HCT116 (cell line): ENCODE results near the gene CKM. TPM values are rescaled to one million over a fixed set of nuclear protein-coding genes. Genes with fewer than 3 reads are reported as not detected.
"Not testable (repeated sequence)": the region's sequence is repeated elsewhere in the genome, so short reads cannot be mapped to it uniquely, and the experiment has no call there.

Source experiments
- ATAC-seq: fragments of 200-7000 bp; cut with Tn5 transposase; 2 replicates; pipeline ENCODE4 v1.9.1; 2020; ENCODE audit warnings: mild to moderate bottlenecking, moderate library complexity
- BruUV-seq: library from RNA; stranded (reverse); fragments of 400-500 nt; replicated peaks from 2 replicates; lab custom pipeline; 2021; lab: Mats Ljungman, UMichigan
- CTCF ChIA-PET: fragments of 300-600 bp; sonication (Branson Sonifier 250); formaldehyde crosslinking; loops from one replicate; lab custom pipeline; 2021; ENCODE audit warnings: antibody characterized with exemption; lab: Charles Lee
- POLR2A ChIA-PET: fragments of 300-600, 350-600 bp; sonication (Branson Sonifier 250); formaldehyde crosslinking; loops from one replicate; lab custom pipeline; 2021; ENCODE audit warnings: antibody characterized with exemption; lab: Charles Lee
- RAD21 ChIA-PET, 2 experiments: fragments of 300-600 bp; sonication (Branson Sonifier 250); formaldehyde crosslinking; loops; one replicate each; lab custom pipeline; 2023; ENCODE audit warnings: low total read pairs in 2 of 2; ENCODE audit not compliant: uncharacterized antibody in 2 of 2, unreplicated experiment in 2 of 2, low non-redundant PET in 1 of 2; lab: Charles Lee
- DNase-seq: peaks from one replicate; pipeline ENCODE4 v3.0.0-alpha.2; 2010; ENCODE audit warnings: low read depth, low spot score
- H2AFZ ChIP-seq: fragments of 200-600 bp; shearing (Covaris generic), sonication (generic); 2 replicates; pipeline ENCODE4 v1.6.1; 2017; ENCODE audit warnings: low read depth, mixed run types, mixed read lengths, antibody characterized with exemption, low read length; ENCODE audit not compliant: poor library complexity, severe bottlenecking
- H3K27ac ChIP-seq: 2 replicates; pipeline ENCODE4 v1.5.1; 2012; ENCODE audit warnings: low read depth, low read length
- H3K27me3 ChIP-seq: fragments of 200-600 bp; sonication (generic); 2 replicates; pipeline ENCODE4 v1.6.1; 2016; ENCODE audit warnings: mixed run types, low read length, mixed read lengths; ENCODE audit not compliant: insufficient read depth
- H3K36me3 ChIP-seq, 2 experiments: fragments of 200-500 bp in 1 of 2; fragments of 200-600 bp in 1 of 2; sonication (Bioruptor generic) in 1 of 2; sonication (generic) in 1 of 2; 2 replicates each; pipeline versions ENCODE4 v1.5.1 to v1.6.1; 2014 to 2016; ENCODE audit warnings: low read length in 2 of 2, inconsistent platforms in 1 of 2, mixed read lengths in 1 of 2, mixed run types in 1 of 2; ENCODE audit not compliant: insufficient read depth in 2 of 2, control insufficient read depth in 1 of 2
- H3K4me1 ChIP-seq, 2 experiments: fragments of 200-600 bp in 1 of 2; sonication (generic) in 1 of 2; 2 replicates each; pipeline versions ENCODE4 v1.5.1 to v1.6.1; 2012 to 2017; ENCODE audit warnings: low read length in 2 of 2, inconsistent platforms in 1 of 2, mild to moderate bottlenecking in 1 of 2, mixed read lengths in 1 of 2, mixed run types in 1 of 2, moderate library complexity in 1 of 2; ENCODE audit not compliant: insufficient read depth in 2 of 2, control insufficient read depth in 1 of 2
- H3K4me2 ChIP-seq: fragments of 200-600 bp; sonication (generic); 2 replicates; pipeline ENCODE4 v1.6.1; 2017; ENCODE audit warnings: mixed run types, low read length, mixed read lengths
- H3K4me3 ChIP-seq, 2 experiments: fragments of 200-600 bp in 1 of 2; sonication (generic) in 1 of 2; replicated peaks in 1 of 2; 2 replicates each; pipeline ENCODE4 v1.5.1; 2011 to 2016; ENCODE audit warnings: low read length in 2 of 2, control low read depth in 1 of 2, low read depth in 1 of 2, mild to moderate bottlenecking in 1 of 2, mixed read lengths in 1 of 2, mixed run types in 1 of 2
- H3K79me2 ChIP-seq: fragments of 200-600 bp; sonication (generic); 2 replicates; pipeline ENCODE4 v1.6.1; 2017; ENCODE audit warnings: mild to moderate bottlenecking, mixed run types, low read length, moderate library complexity, mixed read lengths; ENCODE audit not compliant: insufficient read depth
- H3K9ac ChIP-seq: fragments of 200-600 bp; sonication (generic); 2 replicates; pipeline ENCODE4 v1.6.1; 2016; ENCODE audit warnings: low read length, mixed read lengths
- H3K9me2 ChIP-seq: fragments of 200-600 bp; sonication (generic), shearing (Covaris generic); 2 replicates; pipeline ENCODE4 v1.6.1; 2017; ENCODE audit warnings: mixed run types, mild to moderate bottlenecking, moderate library complexity; ENCODE audit not compliant: insufficient read depth
- H3K9me3 ChIP-seq, 2 experiments: fragments of 200-500 bp in 1 of 2; fragments of 200-600 bp in 1 of 2; sonication (Bioruptor generic) in 1 of 2; sonication (generic) in 1 of 2; 2 replicates each; pipeline ENCODE4 v1.6.1; 2014 to 2017; ENCODE audit warnings: low read length in 2 of 2, mixed read lengths in 2 of 2, inconsistent platforms in 1 of 2, low read depth in 1 of 2, mild to moderate bottlenecking in 1 of 2, mixed run types in 1 of 2, moderate library complexity in 1 of 2; ENCODE audit not compliant: control insufficient read depth in 1 of 2, insufficient read depth in 1 of 2
- H4K20me1 ChIP-seq: fragments of 200-600 bp; sonication (generic), shearing (Covaris generic); 2 replicates; pipeline ENCODE4 v1.6.1; 2017; ENCODE audit warnings: mixed run types, mild to moderate bottlenecking, moderate library complexity; ENCODE audit not compliant: insufficient read depth
- ATF3 ChIP-seq: IDR thresholded peaks from 2 replicates; pipeline ENCODE4 v1.6.1; 2012
- CEBPB ChIP-seq: IDR thresholded peaks from 2 replicates; pipeline ENCODE4 v1.6.1; 2012; ENCODE audit warnings: low read depth
- ELF1 ChIP-seq: IDR thresholded peaks from 2 replicates; pipeline ENCODE4 v1.6.1; 2012; ENCODE audit warnings: low read depth, borderline replicate concordance
- EZH2phosphoT487 ChIP-seq: fragments of 200-600 bp; IDR thresholded peaks from 2 replicates; pipeline ENCODE4 v1.6.1; 2018; ENCODE audit warnings: antibody characterized with exemption, borderline replicate concordance
- POLR2A ChIP-seq: IDR thresholded peaks from 2 replicates; pipeline ENCODE4 v1.7.0; 2011; ENCODE audit warnings: borderline replicate concordance; ENCODE audit not compliant: insufficient read depth, insufficient read length; ENCODE audit errors: extremely low read depth
- POLR2AphosphoS5 ChIP-seq: IDR thresholded peaks from 2 replicates; pipeline ENCODE4 v1.6.1; 2011; ENCODE audit warnings: mild to moderate bottlenecking, low read depth, low read length, moderate library complexity
- SP1 ChIP-seq: IDR thresholded peaks from 2 replicates; pipeline ENCODE4 v1.6.1; 2012; ENCODE audit warnings: low read depth
- SRF ChIP-seq: IDR thresholded peaks from 2 replicates; pipeline ENCODE4 v1.6.1; 2012; ENCODE audit warnings: low read depth
- TCF7L2 ChIP-seq: IDR thresholded peaks from 2 replicates; pipeline ENCODE4 v1.7.0; 2011; ENCODE audit warnings: borderline replicate concordance, inconsistent platforms; ENCODE audit not compliant: insufficient read depth, insufficient read length; ENCODE audit errors: extremely low read depth
- YY1 ChIP-seq: IDR thresholded peaks from 2 replicates; pipeline ENCODE4 v1.6.1; 2011; ENCODE audit warnings: low read length, low read depth, moderate library complexity, mild to moderate bottlenecking; ENCODE audit not compliant: insufficient replicate concordance; ENCODE audit errors: extremely low read depth
- ZBTB33 ChIP-seq: IDR thresholded peaks from 2 replicates; pipeline ENCODE4 v1.6.1; 2011; ENCODE audit warnings: mild to moderate bottlenecking, low read length, moderate library complexity; ENCODE audit not compliant: insufficient replicate concordance; ENCODE audit errors: extremely low read depth
- ZFX ChIP-seq: fragments of 450-650 bp; IDR thresholded peaks from 2 replicates; pipeline ENCODE4 v1.6.1; 2017
- intact Hi-C: fragments of 100-400 bp; cut with micrococcal nuclease; formaldehyde crosslinking; loops from 2 replicates; pipeline ENCODE4 v1.10.0; 2022
- total RNA-seq: library from RNA; stranded (reverse); gene quantifications from one replicate; pipeline ENCODE4 v1.2.1, GENCODE V29; 2021; ENCODE audit not compliant: unreplicated experiment

The CKM gene
- total RNA-seq, 1 experiment from 2014 or later: not detected

- Histone ChIP-seq H4K20me1 (no peaks in the 10 kb centered on the region), H3K27me3 (no peaks in the 10 kb centered on the region), H3K9me2 (no peaks in the 10 kb centered on the region), H3K9ac (no peak overlapping the region), H2AFZ (no peak overlapping the region), H3K79me2 (no peaks in the 10 kb centered on the region), H3K4me2 (no peak overlapping the region), H3K36me3 (no peaks in the 10 kb centered on the region)
- RAD21 ChIA-PET: no interaction called here
- DNase-seq (no peak), ATAC-seq (no peak)
- BruUV-seq: no TSS peak
- POLR2A ChIA-PET: no interaction called here
- TF ChIP-seq ELF1 (no peak), SP1 (no peak), EZH2phosphoT487 (no peak), ZFX (no peak), POLR2AphosphoS5 (no peak), CEBPB (no peak), ATF3 (no peak), TCF7L2 (no peak), POLR2A (no peak), ZBTB33 (no peak), YY1 (no peak), SRF (no peak)
- TF ChIP-seq, all 23 proteins: peak for 0
- Histone ChIP-seq H3K4me3 (no peak overlapping the region), H3K4me1 (peaks cover 10 to 12% of the 10 kb centered on the region in 2 experiments), H3K27ac (no peak overlapping the region), H3K9me3 (no peaks in the 10 kb centered on the region)
- intact Hi-C loops: no loop called here
- CTCF ChIA-PET: interaction anchor here (0.6 kb wide), 1 partner anchor 279 kb away, joined by 3 read pairs; no protein-coding TSS in a partner anchor
These were observed 11.1 kb downstream of the CKM start for GRCh38 chr19:45311621-45312020.

- H4K20me1 ChIP-seq, ATAC-seq, H3K4me2 ChIP-seq, H3K4me3 ChIP-seq, H3K9me2 ChIP-seq, intact Hi-C loops, H3K27me3 ChIP-seq, CTCF ChIA-PET, BruUV-seq, DNase-seq, H3K9me3 ChIP-seq, H3K36me3 ChIP-seq, H3K27ac ChIP-seq, H3K79me2 ChIP-seq, H3K9ac ChIP-seq, H2AFZ ChIP-seq: not testable (repeated sequence)
- RAD21 ChIA-PET: interaction anchor here in 1 of 2 experiments (0.7 kb wide), 1 partner anchor 310 kb away, joined by 3 read pairs; no protein-coding TSS in a partner anchor
- peaks cover 10 to 16% of the 10 kb centered on the region in 2 experiments for H3K4me1 ChIP-seq
- POLR2A ChIA-PET: interaction anchor here (0.6 kb wide), 1 partner anchor 117 kb away, joined by 4 read pairs; no protein-coding TSS in a partner anchor
These were observed 13.4 kb downstream of the CKM start for GRCh38 chr19:45309322-45309721.
